ENCODE data around the gene GPNMB.

- TF ChIP-seq CTCF (IDR thresholded peaks at IDR 0.05; ENCODE audit: low read depth, low read length, poor library complexity, severe bottlenecking) (no peak), EZH2phosphoT487 (IDR thresholded peaks at IDR 0.05; ENCODE audit: borderline replicate concordance, low read length) (no peak)
These were observed 13.6 kb upstream of the GPNMB start for GRCh38 chr7:23232966-23233365.

All from DOHH2 (cell line).